Measurements from ENCODE around the gene CEP120. TPM values are rescaled to one million over a fixed set of nuclear protein-coding genes. Genes with fewer than 3 reads are reported as not detected.
A peak's percentile ranks its signal among the peaks of the same experiment; 100 is the strongest.
"Not testable (repeated sequence)": the region's sequence is repeated elsewhere in the genome, so short reads cannot be mapped to it uniquely, and the experiment has no call there.

CEP120 gene
- polyA plus RNA-seq (2013, experiment 1 of 2), result 8.5 TPM
- polyA plus RNA-seq (2013, experiment 2 of 2), result 8.6 TPM

- peak; percentile 99 for DNase-seq
- H2BK12ac ChIP-seq (ENCODE audit: low read length in 2 of 2), result peak within 1 kb of the TSS in 1 of 2 experiments; percentile 42
- no peak within 1 kb of the TSS for H2BK15ac ChIP-seq (ENCODE audit: low read depth, poor library complexity, severe bottlenecking)
- peak within 1 kb of the TSS; percentile 58 for H3K4me2 ChIP-seq (ENCODE audit: low read length, poor library complexity, severe bottlenecking)
- H3K9me3 ChIP-seq (ENCODE audit: control insufficient read depth, low read length), result no peaks in the 10 kb centered on the region
- H3K4ac ChIP-seq (ENCODE audit: low read depth in 1 of 2, low read length in 2 of 2), result peak within 1 kb of the TSS in 1 of 2 experiments; percentile 95
- no peaks in the 10 kb centered on the region for H3K27me3 ChIP-seq (ENCODE audit: control insufficient read depth in 1 of 2, insufficient read depth in 1 of 2, low read length in 2 of 2)
- peak within 1 kb of the TSS; percentile 45 for H4K91ac ChIP-seq (ENCODE audit: low read length)
- H2AK5ac ChIP-seq (ENCODE audit: low read length, severe bottlenecking), result no peak within 1 kb of the TSS
- peak within 1 kb of the TSS; percentile 39 for H4K8ac ChIP-seq (ENCODE audit: low read length)
- H3K14ac ChIP-seq (ENCODE audit: low read length in 2 of 2), result peak within 1 kb of the TSS in 1 of 2 experiments; percentile 94
- H3K9ac ChIP-seq (ENCODE audit: low read length), result peak within 1 kb of the TSS; percentile 96
- H3K36me3 ChIP-seq (ENCODE audit: control insufficient read depth in 1 of 2, insufficient read depth in 2 of 2, low read depth in 1 of 2, low read length in 2 of 2), result no peaks in the 10 kb centered on the region
- no peak within 1 kb of the TSS for H2BK5ac ChIP-seq (ENCODE audit: low read depth, low read length, poor library complexity, severe bottlenecking)
- no peak within 1 kb of the TSS for H2BK120ac ChIP-seq (ENCODE audit: low read depth, low read length)
- WGBS, result 2% methylated on average over 45 of the region's 47 CpGs
- H3K18ac ChIP-seq (ENCODE audit: low read depth in 1 of 2, low read length in 2 of 2), result peak within 1 kb of the TSS; percentile 40 to 95
- peaks cover 10% of the 10 kb centered on the region for H3K79me1 ChIP-seq (replicated peaks; ENCODE audit: low read length, poor library complexity, severe bottlenecking)
- peak within 1 kb of the TSS; percentile 99 for H2AFZ ChIP-seq (ENCODE audit: low read depth, low read length)
- peak within 1 kb of the TSS; percentile 86 to 97 for H3K4me3 ChIP-seq (ENCODE audit: insufficient read depth in 1 of 2, low read depth in 1 of 2, low read length in 2 of 2)
- H3K23ac ChIP-seq (ENCODE audit: low read length in 2 of 2), result peak within 1 kb of the TSS in 1 of 2 experiments; percentile 96
- H3K27ac ChIP-seq (ENCODE audit: low read length, poor library complexity, severe bottlenecking), result peak within 1 kb of the TSS; percentile 59
- no peaks in the 10 kb centered on the region for H3K4me1 ChIP-seq (ENCODE audit: control insufficient read depth, insufficient read depth, low read depth, low read length)
These were observed at the start of gene CEP120 for GRCh38 chr5:123423278-123424149. Gene CEP120 (minus strand): TSS chr5:123423403. CDS start chr5:123422998, 405 bp downstream.

- no peak overlapping the region for H3K4ac ChIP-seq (ENCODE audit: low read depth in 1 of 2, low read length in 2 of 2)
- no peak overlapping the region for H3K23ac ChIP-seq (ENCODE audit: low read length in 2 of 2)
- no peaks in the 10 kb centered on the region for H3K36me3 ChIP-seq (ENCODE audit: control insufficient read depth in 1 of 2, insufficient read depth in 2 of 2, low read depth in 1 of 2, low read length in 2 of 2)
- no peak overlapping the region for H3K4me3 ChIP-seq (ENCODE audit: insufficient read depth in 1 of 2, low read depth in 1 of 2, low read length in 2 of 2)
- H3K27ac ChIP-seq (ENCODE audit: low read length, poor library complexity, severe bottlenecking), result peak overlapping the region; percentile 55
- H3K4me2 ChIP-seq (ENCODE audit: low read length, poor library complexity, severe bottlenecking), result peak overlapping the region; percentile 34
- no peak overlapping the region for H3K14ac ChIP-seq (ENCODE audit: low read length in 2 of 2)
- H3K9me3 ChIP-seq (ENCODE audit: control insufficient read depth, low read length), result no peaks in the 10 kb centered on the region
- H2BK120ac ChIP-seq (ENCODE audit: low read depth, low read length), result no peak overlapping the region
- no peak overlapping the region for H4K91ac ChIP-seq (ENCODE audit: low read length)
- H3K9ac ChIP-seq (ENCODE audit: low read length), result no peak overlapping the region
- WGBS, result 83% methylated on average over 6 of the region's 8 CpGs
- no peak overlapping the region for H2AFZ ChIP-seq (ENCODE audit: low read depth, low read length)
- no peak overlapping the region for H3K18ac ChIP-seq (ENCODE audit: low read depth in 1 of 2, low read length in 2 of 2)
- DNase-seq, result no peak
- H2BK5ac ChIP-seq (ENCODE audit: low read depth, low read length, poor library complexity, severe bottlenecking), result no peak overlapping the region
- H2AK5ac ChIP-seq (ENCODE audit: low read length, severe bottlenecking), result no peak overlapping the region
- H2BK12ac ChIP-seq (ENCODE audit: low read length in 2 of 2), result no peak overlapping the region
- H4K8ac ChIP-seq (ENCODE audit: low read length), result no peak overlapping the region
- no peaks in the 10 kb centered on the region for H3K27me3 ChIP-seq (ENCODE audit: control insufficient read depth in 1 of 2, insufficient read depth in 1 of 2, low read length in 2 of 2)
- H3K4me1 ChIP-seq (ENCODE audit: control insufficient read depth, insufficient read depth, low read depth, low read length), result no peaks in the 10 kb centered on the region
- H3K79me1 ChIP-seq (replicated peaks; ENCODE audit: low read length, poor library complexity, severe bottlenecking), result no peaks in the 10 kb centered on the region
- no peak overlapping the region for H2BK15ac ChIP-seq (ENCODE audit: low read depth, poor library complexity, severe bottlenecking)
These were observed 49.1 kb upstream of the CEP120 start for GRCh38 chr5:123472150-123472924.

- Histone ChIP-seq H3K4ac (ENCODE audit: low read depth in 1 of 2, low read length in 2 of 2) (no peak overlapping the region), H3K79me1 (replicated peaks; ENCODE audit: low read length, poor library complexity, severe bottlenecking) (no peaks in the 10 kb centered on the region), H3K23ac (ENCODE audit: low read length in 2 of 2) (no peak overlapping the region), H2BK120ac (ENCODE audit: low read depth, low read length) (no peak overlapping the region), H3K4me2 (ENCODE audit: low read length, poor library complexity, severe bottlenecking) (no peak overlapping the region), H3K9ac (ENCODE audit: low read length) (no peak overlapping the region), H3K4me1 (ENCODE audit: control insufficient read depth, insufficient read depth, low read depth, low read length) (no peaks in the 10 kb centered on the region), H3K9me3 (ENCODE audit: control insufficient read depth, low read length) (no peaks in the 10 kb centered on the region), H3K18ac (ENCODE audit: low read depth in 1 of 2, low read length in 2 of 2) (no peak overlapping the region), H4K8ac (ENCODE audit: low read length) (no peak overlapping the region), H3K4me3 (ENCODE audit: insufficient read depth in 1 of 2, low read depth in 1 of 2, low read length in 2 of 2) (no peak overlapping the region), H2BK5ac (ENCODE audit: low read depth, low read length, poor library complexity, severe bottlenecking) (no peak overlapping the region), H3K27ac (ENCODE audit: low read length, poor library complexity, severe bottlenecking) (no peak overlapping the region), H3K14ac (ENCODE audit: low read length in 2 of 2) (no peak overlapping the region), H2BK15ac (ENCODE audit: low read depth, poor library complexity, severe bottlenecking) (no peak overlapping the region), H2AK5ac (ENCODE audit: low read length, severe bottlenecking) (no peak overlapping the region), H4K91ac (ENCODE audit: low read length) (no peak overlapping the region), H2AFZ (ENCODE audit: low read depth, low read length) (no peak overlapping the region), H3K27me3 (ENCODE audit: control insufficient read depth in 1 of 2, insufficient read depth in 1 of 2, low read length in 2 of 2) (no peaks in the 10 kb centered on the region), H2BK12ac (ENCODE audit: low read length in 2 of 2) (no peak overlapping the region), H3K36me3 (ENCODE audit: control insufficient read depth in 1 of 2, insufficient read depth in 2 of 2, low read depth in 1 of 2, low read length in 2 of 2) (no peaks in the 10 kb centered on the region)
- 97% methylated on average over 3 of the region's 3 CpGs for WGBS
- no peak for DNase-seq
These were observed 48.2 kb upstream of the CEP120 start for GRCh38 chr5:123471385-123471784.

GRCh38 chr5:123466839-123467238 lies 43.6 kb upstream of the CEP120 start:
- H3K18ac ChIP-seq (ENCODE audit: low read depth in 1 of 2, low read length in 2 of 2); H3K4me3 ChIP-seq (ENCODE audit: insufficient read depth in 1 of 2, low read depth in 1 of 2, low read length in 2 of 2); H3K79me1 ChIP-seq (replicated peaks; ENCODE audit: low read length, poor library complexity, severe bottlenecking); H3K9ac ChIP-seq (ENCODE audit: low read length); H3K27me3 ChIP-seq (ENCODE audit: control insufficient read depth in 1 of 2, insufficient read depth in 1 of 2, low read length in 2 of 2); H3K14ac ChIP-seq (ENCODE audit: low read length in 2 of 2); H3K4ac ChIP-seq (ENCODE audit: low read depth in 1 of 2, low read length in 2 of 2); H3K9me3 ChIP-seq (ENCODE audit: control insufficient read depth, low read length); DNase-seq; H4K8ac ChIP-seq (ENCODE audit: low read length); H4K91ac ChIP-seq (ENCODE audit: low read length); H2BK15ac ChIP-seq (ENCODE audit: low read depth, poor library complexity, severe bottlenecking); H2AFZ ChIP-seq (ENCODE audit: low read depth, low read length); H2BK5ac ChIP-seq (ENCODE audit: low read depth, low read length, poor library complexity, severe bottlenecking); H2AK5ac ChIP-seq (ENCODE audit: low read length, severe bottlenecking); H3K27ac ChIP-seq (ENCODE audit: low read length, poor library complexity, severe bottlenecking); H3K23ac ChIP-seq (ENCODE audit: low read length in 2 of 2); H3K4me2 ChIP-seq (ENCODE audit: low read length, poor library complexity, severe bottlenecking); H3K36me3 ChIP-seq (ENCODE audit: control insufficient read depth in 1 of 2, insufficient read depth in 2 of 2, low read depth in 1 of 2, low read length in 2 of 2); H3K4me1 ChIP-seq (ENCODE audit: control insufficient read depth, insufficient read depth, low read depth, low read length); H2BK120ac ChIP-seq (ENCODE audit: low read depth, low read length); H2BK12ac ChIP-seq (ENCODE audit: low read length in 2 of 2): not testable (repeated sequence)
- WGBS, result 82% methylated on average over 1 of the region's 1 CpG

Data from mesenchymal stem cell (in vitro differentiated cells and primary cell).